RWPE2 (cell line): ENCODE data around the gene PHRF1.

Source experiments
- ATAC-seq: fragments of 200-7000 bp; cut with Tn5 transposase; 3 replicates; pipeline ENCODE4 v1.9.1; 2021; ENCODE audit warnings: low read depth
- DNase-seq: peaks from one replicate; pipeline ENCODE4 v3.0.0-alpha.2; 2020; ENCODE audit warnings: low spot score
- H3K27ac ChIP-seq: fragments of 450-650 bp; 2 replicates; pipeline ENCODE4 v1.5.1; 2017; ENCODE audit warnings: mild to moderate bottlenecking; ENCODE audit not compliant: poor library complexity, severe bottlenecking
- H3K27me3 ChIP-seq: fragments of 250-450 bp; sonication (Bioruptor Pico); 2 replicates; pipeline ENCODE4 v1.5.1; 2021; ENCODE audit warnings: mild to moderate bottlenecking, moderate library complexity; ENCODE audit not compliant: insufficient read depth, poor library complexity, severe bottlenecking
- H3K36me3 ChIP-seq: fragments of 250-450 bp; sonication (Bioruptor Pico); 2 replicates; pipeline ENCODE4 v1.5.1; 2020; ENCODE audit warnings: low read depth, mild to moderate bottlenecking, moderate library complexity
- H3K4me1 ChIP-seq: fragments of 250-450 bp; sonication (Bioruptor Pico); 2 replicates; pipeline ENCODE4 v1.5.1; 2021; ENCODE audit warnings: mild to moderate bottlenecking, moderate library complexity; ENCODE audit not compliant: insufficient read depth, poor library complexity, severe bottlenecking
- H3K4me3 ChIP-seq: fragments of 250-450 bp; sonication (Bioruptor Pico); 2 replicates; pipeline ENCODE4 v1.5.1; 2021; ENCODE audit warnings: mild to moderate bottlenecking, moderate library complexity; ENCODE audit not compliant: severe bottlenecking
- H3K9me3 ChIP-seq: fragments of 250-450 bp; sonication (Bioruptor Pico); 2 replicates; pipeline ENCODE4 v1.5.1; 2021; ENCODE audit warnings: mild to moderate bottlenecking, moderate library complexity; ENCODE audit not compliant: severe bottlenecking
- TF ChIP-seq, protein P1 (sequence below): fragments of 450-650 bp; IDR thresholded peaks from one replicate; pipeline ENCODE4 v1.5.1; 2017; ENCODE audit warnings: mild to moderate bottlenecking, moderate library complexity; ENCODE audit not compliant: poor library complexity, severe bottlenecking

PHRF1 gene

GRCh38 chr11:560305-561147 lies 15.7 kb upstream of the PHRF1 start, which contains the start of the genes LMNTD2 and RASSF7:
TSS of gene LMNTD2 (minus strand) at chr11:560738. CDS start at chr11:560716, 22 bp downstream.
TSS of gene RASSF7 (plus strand) at chr11:560970. CDS start at chr11:561769, 799 bp downstream.
- DNase-seq (peak; percentile 92), ATAC-seq (peak; percentile 60)
- Histone ChIP-seq H3K4me1 (no peaks in the 10 kb centered on the region), H3K27me3 (peaks cover 3% of the 10 kb centered on the region), H3K27ac (peak within 1 kb of the TSS; percentile 81), H3K36me3 (peaks cover 15% of the 10 kb centered on the region), H3K4me3 (peak within 1 kb of the TSS; percentile 93), H3K9me3 (no peaks in the 10 kb centered on the region)
- TF ChIP-seq, protein P1, sequence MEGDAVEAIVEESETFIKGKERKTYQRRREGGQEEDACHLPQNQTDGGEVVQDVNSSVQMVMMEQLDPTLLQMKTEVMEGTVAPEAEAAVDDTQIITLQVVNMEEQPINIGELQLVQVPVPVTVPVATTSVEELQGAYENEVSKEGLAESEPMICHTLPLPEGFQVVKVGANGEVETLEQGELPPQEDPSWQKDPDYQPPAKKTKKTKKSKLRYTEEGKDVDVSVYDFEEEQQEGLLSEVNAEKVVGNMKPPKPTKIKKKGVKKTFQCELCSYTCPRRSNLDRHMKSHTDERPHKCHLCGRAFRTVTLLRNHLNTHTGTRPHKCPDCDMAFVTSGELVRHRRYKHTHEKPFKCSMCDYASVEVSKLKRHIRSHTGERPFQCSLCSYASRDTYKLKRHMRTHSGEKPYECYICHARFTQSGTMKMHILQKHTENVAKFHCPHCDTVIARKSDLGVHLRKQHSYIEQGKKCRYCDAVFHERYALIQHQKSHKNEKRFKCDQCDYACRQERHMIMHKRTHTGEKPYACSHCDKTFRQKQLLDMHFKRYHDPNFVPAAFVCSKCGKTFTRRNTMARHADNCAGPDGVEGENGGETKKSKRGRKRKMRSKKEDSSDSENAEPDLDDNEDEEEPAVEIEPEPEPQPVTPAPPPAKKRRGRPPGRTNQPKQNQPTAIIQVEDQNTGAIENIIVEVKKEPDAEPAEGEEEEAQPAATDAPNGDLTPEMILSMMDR = no peak

- H3K9me3 ChIP-seq = no peaks in the 10 kb centered on the region
- peak overlapping the region; percentile 93 for H3K4me3 ChIP-seq
- TF ChIP-seq, protein P1 = no peak
- H3K27me3 ChIP-seq = no peaks in the 10 kb centered on the region
- ATAC-seq (peak; percentile 48), DNase-seq (no peak)
- H3K4me1 ChIP-seq = no peaks in the 10 kb centered on the region
- H3K27ac ChIP-seq = peak overlapping the region; percentile 81
- H3K36me3 ChIP-seq = peaks cover 22% of the 10 kb centered on the region
Observed at GRCh38 chr11:561148-562003, 14.9 kb upstream of the PHRF1 start.

DNA sequence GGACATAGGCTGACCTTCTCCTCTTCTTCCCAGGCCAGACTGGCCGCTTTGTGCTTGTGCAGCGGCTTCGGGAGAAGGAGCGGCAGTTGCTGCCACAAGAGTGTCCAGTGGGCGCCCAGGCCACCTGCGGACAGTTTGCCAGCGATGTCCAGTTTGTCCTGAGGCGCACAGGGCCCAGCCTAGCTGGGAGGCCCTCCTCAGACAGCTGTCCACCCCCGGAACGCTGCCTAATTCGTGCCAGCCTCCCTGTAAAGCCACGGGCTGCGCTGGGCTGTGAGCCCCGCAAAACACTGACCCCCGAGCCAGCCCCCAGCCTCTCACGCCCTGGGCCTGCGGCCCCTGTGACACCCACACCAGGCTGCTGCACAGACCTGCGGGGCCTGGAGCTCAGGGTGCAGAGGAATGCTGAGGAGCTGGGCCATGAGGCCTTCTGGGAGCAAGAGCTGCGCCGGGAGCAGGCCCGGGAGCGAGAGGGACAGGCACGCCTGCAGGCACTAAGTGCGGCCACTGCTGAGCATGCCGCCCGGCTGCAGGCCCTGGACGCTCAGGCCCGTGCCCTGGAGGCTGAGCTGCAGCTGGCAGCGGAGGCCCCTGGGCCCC lies 14.1 kb upstream of the PHRF1 start:
- Histone ChIP-seq H3K27ac (peak overlapping the region; percentile 81), H3K4me3 (peak overlapping the region; percentile 93), H3K4me1 (peaks cover 3% of the 10 kb centered on the region), H3K36me3 (peaks cover 29% of the 10 kb centered on the region), H3K9me3 (no peaks in the 10 kb centered on the region), H3K27me3 (no peaks in the 10 kb centered on the region)
- TF ChIP-seq, protein P1 = no peak
- no peak for ATAC-seq
- no peak for DNase-seq

DNA sequence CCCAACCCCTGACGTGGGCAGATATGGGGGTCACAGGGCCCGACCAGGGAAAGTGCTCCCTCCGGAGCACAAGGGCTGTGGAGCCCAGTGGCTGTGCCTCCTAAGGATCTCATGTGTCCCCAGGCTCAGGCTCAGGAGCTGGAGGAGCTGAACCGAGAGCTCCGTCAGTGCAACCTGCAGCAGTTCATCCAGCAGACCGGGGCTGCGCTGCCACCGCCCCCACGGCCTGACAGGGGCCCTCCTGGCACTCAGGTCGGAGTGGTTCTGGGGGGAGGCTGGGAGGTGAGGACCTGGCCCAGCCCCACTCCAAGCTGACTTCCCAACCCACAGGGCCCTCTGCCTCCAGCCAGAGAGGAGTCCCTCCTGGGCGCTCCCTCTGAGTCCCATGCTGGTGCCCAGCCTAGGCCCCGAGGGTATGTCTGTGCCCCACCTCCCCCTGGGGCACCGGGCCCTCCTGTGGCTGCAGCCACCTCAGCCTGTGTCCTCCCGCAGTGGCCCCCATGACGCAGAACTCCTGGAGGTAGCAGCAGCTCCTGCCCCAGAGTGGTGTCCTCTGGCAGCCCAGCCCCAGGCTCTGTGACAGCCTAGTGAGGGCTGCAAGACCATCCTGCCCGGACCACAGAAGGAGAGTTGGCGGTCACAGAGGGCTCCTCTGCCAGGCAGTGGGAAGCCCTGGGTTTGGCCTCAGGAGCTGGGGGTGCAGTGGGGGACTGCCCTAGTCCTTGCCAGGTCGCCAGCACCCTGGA lies 13.0 kb upstream of the PHRF1 start:
- Histone ChIP-seq H3K27ac (peak overlapping the region; percentile 16), H3K27me3 (no peaks in the 10 kb centered on the region), H3K36me3 (peaks cover 32% of the 10 kb centered on the region), H3K9me3 (no peaks in the 10 kb centered on the region), H3K4me1 (peaks cover 3% of the 10 kb centered on the region), H3K4me3 (no peak overlapping the region)
- TF ChIP-seq, protein P1 = no peak
- no peak for DNase-seq
- ATAC-seq = no peak
